Measurements from ENCODE around the gene LIN37.

DNA sequence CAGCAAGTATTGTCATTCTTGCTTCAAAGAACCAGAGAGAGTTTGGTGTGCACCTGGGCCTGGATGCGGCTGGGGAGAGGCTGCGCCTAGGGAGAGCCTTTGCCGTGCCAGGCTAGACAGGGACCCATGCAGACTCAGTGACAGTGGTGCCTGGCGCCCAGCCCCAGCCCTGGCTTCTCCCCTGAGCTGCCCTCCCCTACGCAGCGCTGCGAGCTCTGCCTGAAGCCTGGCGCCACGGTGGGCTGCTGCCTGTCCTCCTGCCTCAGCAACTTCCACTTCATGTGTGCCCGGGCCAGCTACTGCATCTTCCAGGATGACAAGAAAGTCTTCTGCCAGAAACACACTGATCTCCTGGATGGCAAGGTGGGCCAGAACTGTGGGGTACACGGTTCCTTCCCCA is 18.6 kb upstream of the LIN37 start:
- TF ChIP-seq CEBPB (tag; IDR thresholded peaks at IDR 0.05) (no peak), EP300 (IDR thresholded peaks at IDR 0.05; ENCODE audit: low read length) (no peak), NRF1 (conservative IDR thresholded peaks at IDR 0.05 in 1 of 2, IDR thresholded peaks at IDR 0.05 in 1 of 2) (no peak), TAF9B (IDR thresholded peaks at IDR 0.05; ENCODE audit: partially characterized antibody) (no peak), TOE1 (IDR thresholded peaks at IDR 0.05; ENCODE audit: borderline replicate concordance) (no peak), TOE1 (CRISPR knock-in tag; IDR thresholded peaks at IDR 0.05; ENCODE audit: borderline replicate concordance, low read depth) (no peak), AFF1 (IDR thresholded peaks at IDR 0.05; ENCODE audit: low read depth in 1 of 2, partially characterized antibody in 2 of 2) (no peak), PTRF (tag; IDR thresholded peaks at IDR 0.05) (no peak), MAX (CRISPR knock-in tag; IDR thresholded peaks at IDR 0.05) (no peak), TCF7L2 (IDR thresholded peaks at IDR 0.05; ENCODE audit: low read depth, low read length) (no peak), EZH2 (IDR thresholded peaks at IDR 0.05; ENCODE audit: borderline replicate concordance, low read depth, low read length) (no peak), SMARCC2 (IDR thresholded peaks at IDR 0.05; ENCODE audit: low read depth) (no peak), CBX5 (IDR thresholded peaks at IDR 0.05; ENCODE audit: borderline replicate concordance, low read depth) (no peak), ZNF445 (CRISPR knock-in tag; IDR thresholded peaks at IDR 0.05; ENCODE audit: low read depth) (no peak)

Data from K562 (cell line).